ENCODE results near the gene SCRN1.

- TF ChIP-seq CTCF (IDR thresholded peaks at IDR 0.05; ENCODE audit: poor library complexity) (no peak), EZH2 (IDR thresholded peaks at IDR 0.05; ENCODE audit: borderline replicate concordance) (no peak)
These were observed 28.9 kb upstream of the SCRN1 start for GRCh38 chr7:30018451-30018850.

All from hepatocyte (in vitro differentiated cells).